ENCODE measurements around the gene SHOC2. TPM values are rescaled to one million over a fixed set of nuclear protein-coding genes. Genes with fewer than 3 reads are reported as not detected.

SHOC2 gene
- total RNA-seq, 3 donors from 2014 or later: 60.3 to 69.7 (median 65.9) TPM

DNA sequence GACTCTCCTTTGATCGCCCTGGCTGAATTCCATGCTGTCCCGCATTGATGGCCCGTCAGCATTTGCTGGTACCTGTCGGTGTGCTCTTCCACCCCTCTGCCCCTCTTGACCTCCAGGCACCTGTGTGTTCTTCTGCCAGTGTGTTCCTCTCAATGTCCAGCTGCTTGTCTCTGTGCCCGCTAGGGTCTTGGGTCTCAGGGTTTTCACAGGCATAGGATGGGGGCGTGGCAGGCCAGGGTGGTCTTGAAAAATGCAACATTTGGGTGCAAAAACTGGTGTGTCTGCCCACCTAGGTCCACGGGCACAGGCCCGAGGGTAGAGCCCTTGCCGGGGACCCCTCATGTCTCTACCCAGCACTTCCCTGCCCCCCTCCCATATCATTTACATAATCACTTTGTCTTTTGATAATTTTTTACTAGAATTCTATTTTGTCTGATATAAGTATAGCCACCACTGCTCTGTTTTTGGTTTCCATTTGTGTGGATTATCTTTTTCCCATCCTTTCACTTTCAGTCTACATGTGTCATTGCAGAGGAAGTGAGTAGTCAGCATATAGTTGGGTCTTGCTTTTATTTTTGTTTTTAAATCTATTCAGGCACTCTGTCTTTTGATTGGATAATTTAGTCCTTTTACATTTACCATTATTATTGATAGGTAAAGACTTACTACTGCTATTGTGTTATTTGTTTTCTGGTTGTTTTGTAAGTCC lies 110.8 kb downstream of the SHOC2 start:
- TF ChIP-seq POLR2A (IDR thresholded peaks at IDR 0.05): no peak
- TF ChIP-seq POLR2AphosphoS5 (IDR thresholded peaks at IDR 0.05): no peak
- TF ChIP-seq, protein P1, sequence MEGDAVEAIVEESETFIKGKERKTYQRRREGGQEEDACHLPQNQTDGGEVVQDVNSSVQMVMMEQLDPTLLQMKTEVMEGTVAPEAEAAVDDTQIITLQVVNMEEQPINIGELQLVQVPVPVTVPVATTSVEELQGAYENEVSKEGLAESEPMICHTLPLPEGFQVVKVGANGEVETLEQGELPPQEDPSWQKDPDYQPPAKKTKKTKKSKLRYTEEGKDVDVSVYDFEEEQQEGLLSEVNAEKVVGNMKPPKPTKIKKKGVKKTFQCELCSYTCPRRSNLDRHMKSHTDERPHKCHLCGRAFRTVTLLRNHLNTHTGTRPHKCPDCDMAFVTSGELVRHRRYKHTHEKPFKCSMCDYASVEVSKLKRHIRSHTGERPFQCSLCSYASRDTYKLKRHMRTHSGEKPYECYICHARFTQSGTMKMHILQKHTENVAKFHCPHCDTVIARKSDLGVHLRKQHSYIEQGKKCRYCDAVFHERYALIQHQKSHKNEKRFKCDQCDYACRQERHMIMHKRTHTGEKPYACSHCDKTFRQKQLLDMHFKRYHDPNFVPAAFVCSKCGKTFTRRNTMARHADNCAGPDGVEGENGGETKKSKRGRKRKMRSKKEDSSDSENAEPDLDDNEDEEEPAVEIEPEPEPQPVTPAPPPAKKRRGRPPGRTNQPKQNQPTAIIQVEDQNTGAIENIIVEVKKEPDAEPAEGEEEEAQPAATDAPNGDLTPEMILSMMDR (IDR thresholded peaks at IDR 0.05): no peak
- no peak for DNase-seq (ENCODE audit: low spot score in 2 of 2)
- intact Hi-C loops (cut with DNase I; ENCODE audit: low total_unique reads): no loop called here

DNA sequence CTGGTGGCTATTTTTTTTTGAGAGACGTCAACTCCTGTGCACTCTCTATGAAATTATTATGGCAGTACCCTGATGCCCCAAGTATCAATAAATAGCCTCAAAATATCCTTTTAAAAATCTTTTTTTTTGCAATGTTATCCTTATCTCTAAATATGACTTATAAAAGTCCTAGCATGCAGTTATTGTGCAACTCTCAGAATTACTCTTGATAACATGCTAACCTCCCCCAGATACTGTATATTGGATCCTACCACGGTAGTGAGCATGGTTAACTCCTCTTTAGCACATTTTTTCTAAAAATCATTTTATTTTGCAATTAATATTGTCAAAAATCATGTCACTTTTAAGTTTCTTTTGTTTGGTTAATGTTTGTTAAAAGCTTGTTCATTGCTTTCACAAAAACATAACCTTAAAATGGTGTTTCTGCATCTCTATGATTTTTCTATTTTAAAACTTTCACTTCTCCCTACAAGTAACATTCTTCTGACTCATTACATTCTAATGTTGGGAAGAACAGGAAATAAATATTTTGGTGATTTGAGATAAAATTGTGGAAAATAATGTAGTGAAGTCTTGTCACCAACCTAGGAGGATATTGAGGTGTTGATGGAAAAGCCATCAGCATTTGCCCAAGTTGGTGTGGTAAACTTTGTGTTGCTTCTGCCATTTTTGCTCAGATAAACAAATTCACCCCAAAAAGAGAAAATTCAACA lies 115.3 kb downstream of the SHOC2 start:
- Histone ChIP-seq H3K9me3 (peaks cover 18 to 33% of the 10 kb centered on the region in 2 donors), H3K27ac (no peak overlapping the region), H3K27me3 (no peaks in the 10 kb centered on the region), H3K4me3 (no peak overlapping the region), H3K4me1 (no peaks in the 10 kb centered on the region), H3K36me3 (no peaks in the 10 kb centered on the region)
- intact Hi-C loops (cut with DNase I; ENCODE audit: low total_unique reads): no loop called here
- TF ChIP-seq, protein P1 (IDR thresholded peaks at IDR 0.05): no peak
- TF ChIP-seq POLR2A (IDR thresholded peaks at IDR 0.05) (no peak), POLR2AphosphoS5 (IDR thresholded peaks at IDR 0.05) (no peak)
- DNase-seq (ENCODE audit: low spot score in 2 of 2): no peak

More for the DNA sequence above, 110.8 kb downstream of the SHOC2 start:
- H3K9me3 ChIP-seq: peaks cover 16 to 17% of the 10 kb centered on the region in 2 donors
- no peaks in the 10 kb centered on the region for H3K36me3 ChIP-seq
- no peaks in the 10 kb centered on the region for H3K4me1 ChIP-seq
- no peak overlapping the region for H3K4me3 ChIP-seq
- H3K27me3 ChIP-seq: no peaks in the 10 kb centered on the region
- H3K27ac ChIP-seq: no peak overlapping the region

DNA sequence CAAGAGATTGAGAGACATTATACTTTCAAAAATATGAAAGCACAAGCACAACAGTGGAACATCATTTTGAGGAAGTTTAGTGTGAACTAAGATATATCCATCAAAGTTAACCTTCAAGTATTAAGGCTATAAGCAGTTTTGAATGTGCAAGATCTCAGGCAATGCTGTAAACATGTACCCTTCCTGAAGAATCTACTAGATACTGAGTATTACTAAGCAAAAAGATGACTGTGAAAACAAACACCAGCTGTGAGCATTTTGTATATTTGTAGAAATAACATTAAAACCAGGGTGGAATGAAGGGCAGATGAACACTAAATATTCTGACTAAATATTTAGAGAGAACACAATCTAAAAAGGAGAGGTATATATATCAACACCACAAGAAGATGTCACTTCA lies 116.1 kb downstream of the SHOC2 start:
- Histone ChIP-seq H3K4me1 (no peaks in the 10 kb centered on the region), H3K4me3 (no peak overlapping the region), H3K9me3 (peaks cover 19 to 41% of the 10 kb centered on the region in 2 donors), H3K36me3 (no peaks in the 10 kb centered on the region), H3K27ac (no peak overlapping the region), H3K27me3 (no peaks in the 10 kb centered on the region)
- DNase-seq (ENCODE audit: low spot score in 2 of 2): no peak
- intact Hi-C loops (cut with DNase I; ENCODE audit: low total_unique reads): no loop called here
- TF ChIP-seq POLR2AphosphoS5 (IDR thresholded peaks at IDR 0.05): no peak
- TF ChIP-seq POLR2A (IDR thresholded peaks at IDR 0.05): no peak
- TF ChIP-seq, protein P1 (IDR thresholded peaks at IDR 0.05): no peak

DNA sequence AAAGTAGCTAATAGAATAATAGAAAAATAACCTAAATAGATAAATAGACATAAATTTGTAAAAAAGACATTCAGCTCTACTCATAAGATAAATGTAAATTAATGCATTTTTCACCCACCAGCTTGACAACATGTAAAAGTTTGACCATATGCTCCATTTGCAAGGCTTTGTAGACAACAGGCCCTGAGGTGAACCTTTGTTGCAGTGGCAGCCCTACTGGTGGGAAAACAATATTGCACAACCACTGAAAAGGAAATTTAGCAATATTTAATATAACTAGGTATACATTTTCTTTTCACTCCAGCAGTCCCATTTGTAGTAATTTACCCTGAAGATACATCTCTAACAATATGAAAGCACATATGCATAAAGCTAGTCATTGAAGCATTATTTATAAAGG lies 118.5 kb downstream of the SHOC2 start:
- Histone ChIP-seq H3K27ac (no peak overlapping the region), H3K27me3 (no peaks in the 10 kb centered on the region), H3K9me3 (peaks cover 19 to 56% of the 10 kb centered on the region in 2 donors), H3K4me1 (no peaks in the 10 kb centered on the region), H3K36me3 (no peaks in the 10 kb centered on the region), H3K4me3 (no peak overlapping the region)
- no peak for DNase-seq (ENCODE audit: low spot score in 2 of 2)
- intact Hi-C loops (cut with DNase I; ENCODE audit: low total_unique reads): no loop called here
- TF ChIP-seq, protein P1 (IDR thresholded peaks at IDR 0.05): no peak

DNA sequence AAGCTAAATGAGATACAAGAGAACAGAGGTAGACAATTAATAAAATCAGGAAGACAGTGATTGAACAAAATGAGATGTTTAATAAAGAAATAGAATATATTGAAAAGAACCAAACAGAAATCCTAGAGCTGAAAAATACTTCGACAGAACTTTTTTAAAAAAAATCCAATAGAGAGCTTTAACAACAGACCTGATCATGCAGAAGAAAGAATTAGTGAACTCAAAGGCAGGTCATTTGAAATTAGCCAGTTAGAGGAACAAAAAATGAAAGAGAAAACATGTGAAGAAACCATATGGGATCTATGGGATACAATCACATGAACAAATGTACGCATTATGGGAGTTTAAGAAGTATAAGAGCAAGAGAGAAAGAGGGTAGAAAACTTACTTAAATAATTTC lies 120.1 kb downstream of the SHOC2 start:
- no peaks in the 10 kb centered on the region for H3K36me3 ChIP-seq
- H3K4me3 ChIP-seq: no peak overlapping the region
- no peaks in the 10 kb centered on the region for H3K4me1 ChIP-seq
- TF ChIP-seq, protein P1 (IDR thresholded peaks at IDR 0.05): no peak
- TF ChIP-seq POLR2AphosphoS5 (IDR thresholded peaks at IDR 0.05): no peak
- TF ChIP-seq POLR2A (IDR thresholded peaks at IDR 0.05): no peak
- intact Hi-C loops (cut with DNase I; ENCODE audit: low total_unique reads): no loop called here
- H3K9me3 ChIP-seq: peaks cover 21 to 58% of the 10 kb centered on the region in 2 donors
- no peak for DNase-seq (ENCODE audit: low spot score in 2 of 2)
- no peak overlapping the region for H3K27ac ChIP-seq
- H3K27me3 ChIP-seq: no peaks in the 10 kb centered on the region
